HepG2 (cell line): ENCODE data around the gene DHRS12. TPM values are rescaled to one million over a fixed set of nuclear protein-coding genes. Genes with fewer than 3 reads are reported as not detected.

Experiments used
- ADNP ChIP-seq: sonication (generic); formaldehyde crosslinking; IDR thresholded peaks from 2 replicates; pipeline ENCODE4 v1.4.0; 2020; ENCODE audit warnings: missing genetic modification reagents
- ARID2 ChIP-seq: sonication (generic); formaldehyde crosslinking; IDR thresholded peaks from 2 replicates; pipeline ENCODE4 v1.8.1; 2022; ENCODE audit warnings: mild to moderate bottlenecking, missing genetic modification reagents, borderline replicate concordance
- ARNT ChIP-seq: fragments of 450-650 bp; IDR thresholded peaks from 2 replicates; pipeline ENCODE4 v1.6.1; 2017
- MAFG ChIP-seq: sonication (generic); formaldehyde crosslinking; IDR thresholded peaks from 2 replicates; pipeline ENCODE4 v1.5.1; 2020; ENCODE audit warnings: mild to moderate bottlenecking, missing genetic modification reagents
- NFATC3 ChIP-seq: sonication (generic); formaldehyde crosslinking; IDR thresholded peaks from 2 replicates; pipeline ENCODE4 v1.5.1; 2020; ENCODE audit warnings: mild to moderate bottlenecking, missing genetic modification reagents
- PTBP1 ChIP-seq: fragments of 200-400 bp; formaldehyde crosslinking; IDR thresholded peaks from 2 replicates; pipeline ENCODE4 v1.6.1; 2018; ENCODE audit warnings: low read length, low read depth; ENCODE audit not compliant: poor library complexity, severe bottlenecking
- SMAD1 ChIP-seq: sonication (generic); formaldehyde crosslinking; IDR thresholded peaks from 2 replicates; pipeline ENCODE4 v1.4.0; 2020; ENCODE audit warnings: missing genetic modification reagents, low read depth, mild to moderate bottlenecking, borderline replicate concordance
- SMC3 ChIP-seq: IDR thresholded peaks from 2 replicates; pipeline ENCODE4 v1.6.1; 2011; ENCODE audit warnings: low read length, improper control_type of control experiment
- ZNF616 ChIP-seq: sonication (generic); formaldehyde crosslinking; IDR thresholded peaks from 2 replicates; pipeline ENCODE4 v1.5.0; 2020; ENCODE audit warnings: low read depth, mild to moderate bottlenecking, missing genetic modification reagents
- ZNF776 ChIP-seq: sonication (generic); formaldehyde crosslinking; IDR thresholded peaks from 2 replicates; pipeline ENCODE4 v1.4.0; 2020; ENCODE audit warnings: mild to moderate bottlenecking, missing genetic modification reagents
- polyA plus RNA-seq, 8 experiments: library from polyadenylated mRNA; depleted of rRNA in 3 of 8; stranded (reverse) in 7 of 8; unstranded in 1 of 8; fragments of >200 nt; fragmentation: Illumina TruSeq in 4 of 8; extraction: Trizol in 4 of 8; gene quantifications; 2 replicates each; pipeline versions ENCODE4 v1.2.1 to v1.2.3, GENCODE V29; 2011 to 2016; ENCODE audit warnings: low read depth in 4 of 8, missing spikeins in 1 of 8, mixed read lengths in 1 of 8; ENCODE audit not compliant: insufficient read depth in 1 of 8
- total RNA-seq, 5 experiments: library from RNA; depleted of rRNA; stranded (reverse); fragments of >200 nt; fragmentation: Illumina TruSeq; extraction: Trizol; gene quantifications; 2 replicates each; pipeline ENCODE4 v1.2.3, GENCODE V29; 2016; ENCODE audit warnings: low read depth in 1 of 5
- TF ChIP-seq, protein P1 (sequence below): sonication (generic); formaldehyde crosslinking; IDR thresholded peaks from 2 replicates; pipeline ENCODE4 v1.8.0; 2022; ENCODE audit warnings: mild to moderate bottlenecking, missing genetic modification reagents, moderate library complexity
- TF ChIP-seq, protein P2 (sequence below): sonication (generic); formaldehyde crosslinking; IDR thresholded peaks from 2 replicates; pipeline ENCODE4 v1.9.0; 2022; ENCODE audit warnings: low read depth, missing genetic modification reagents
- TF ChIP-seq, protein P3 (sequence below): IDR thresholded peaks from 2 replicates; pipeline ENCODE4 v1.6.1; 2016; ENCODE audit warnings: missing genetic modification reagents, missing compliant biosample characterization
- TF ChIP-seq, protein P4 (sequence below): sonication (generic); formaldehyde crosslinking; IDR thresholded peaks from 2 replicates; pipeline ENCODE4 v1.5.0; 2020; ENCODE audit warnings: mild to moderate bottlenecking, missing genetic modification reagents, borderline replicate concordance
- TF ChIP-seq, protein P5 (sequence below), 2 experiments: sonication (generic) in 1 of 2; formaldehyde crosslinking in 1 of 2; IDR thresholded peaks; 2 replicates each; pipeline versions ENCODE4 v1.4.0 to v1.6.1; 2016 to 2020; ENCODE audit warnings: borderline replicate concordance in 1 of 2, low read depth in 1 of 2, mild to moderate bottlenecking in 1 of 2, missing genetic modification reagents in 1 of 2

DHRS12 gene
- total and polyA plus RNA-seq, 2 of the 13 experiments (the other 11 are each of a cell fraction or from before 2014, with no cell fraction given): 7.2 to 8.4 TPM

DNA sequence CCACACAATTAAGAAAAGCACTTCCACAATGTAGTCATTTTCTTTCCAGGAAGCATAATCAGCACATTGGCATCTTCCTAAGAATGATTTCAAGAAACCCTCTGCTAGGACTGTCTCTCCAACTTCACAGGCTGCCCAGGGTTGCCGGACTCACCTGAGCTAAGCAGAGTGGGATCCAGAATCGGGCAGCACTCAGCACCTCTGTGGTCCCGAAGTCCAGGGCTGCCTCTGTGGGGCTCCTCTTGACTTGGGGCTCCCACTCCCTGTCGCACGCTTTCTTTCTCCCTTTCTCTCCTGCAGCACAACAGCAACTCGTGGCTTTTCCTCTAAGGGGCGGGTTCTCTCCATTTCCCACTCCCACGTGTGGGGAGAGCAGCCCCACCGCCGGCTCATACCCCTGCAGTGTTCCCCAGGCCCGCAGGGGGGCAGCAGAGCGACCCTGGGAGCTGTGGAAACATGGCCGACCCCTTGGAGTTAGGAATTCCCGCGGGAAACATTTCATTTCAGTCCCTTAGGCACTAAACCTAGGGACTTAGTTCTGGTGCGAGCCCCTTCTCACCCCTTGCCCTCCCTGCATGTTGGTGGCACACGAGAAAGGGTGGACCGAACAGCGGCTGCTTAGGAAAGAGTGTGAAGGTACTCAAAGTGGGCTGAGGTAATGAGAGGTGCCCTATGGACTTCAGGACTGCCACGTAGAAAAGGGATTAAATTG lies 41.1 kb upstream of the DHRS12 start, which contains the start of gene TMEM272 (continued):
- TF ChIP-seq ARID2: no peak
- no peak for TF ChIP-seq NFATC3 (CRISPR knock-in tag)
- TF ChIP-seq, protein P1, sequence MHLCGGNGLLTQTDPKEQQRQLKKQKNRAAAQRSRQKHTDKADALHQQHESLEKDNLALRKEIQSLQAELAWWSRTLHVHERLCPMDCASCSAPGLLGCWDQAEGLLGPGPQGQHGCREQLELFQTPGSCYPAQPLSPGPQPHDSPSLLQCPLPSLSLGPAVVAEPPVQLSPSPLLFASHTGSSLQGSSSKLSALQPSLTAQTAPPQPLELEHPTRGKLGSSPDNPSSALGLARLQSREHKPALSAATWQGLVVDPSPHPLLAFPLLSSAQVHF: no peak
- no peak for TF ChIP-seq ZNF776 (CRISPR knock-in tag)
- no peak for TF ChIP-seq ZNF616
- no peak for TF ChIP-seq MAFG (CRISPR knock-in tag)
- TF ChIP-seq, protein P2, sequence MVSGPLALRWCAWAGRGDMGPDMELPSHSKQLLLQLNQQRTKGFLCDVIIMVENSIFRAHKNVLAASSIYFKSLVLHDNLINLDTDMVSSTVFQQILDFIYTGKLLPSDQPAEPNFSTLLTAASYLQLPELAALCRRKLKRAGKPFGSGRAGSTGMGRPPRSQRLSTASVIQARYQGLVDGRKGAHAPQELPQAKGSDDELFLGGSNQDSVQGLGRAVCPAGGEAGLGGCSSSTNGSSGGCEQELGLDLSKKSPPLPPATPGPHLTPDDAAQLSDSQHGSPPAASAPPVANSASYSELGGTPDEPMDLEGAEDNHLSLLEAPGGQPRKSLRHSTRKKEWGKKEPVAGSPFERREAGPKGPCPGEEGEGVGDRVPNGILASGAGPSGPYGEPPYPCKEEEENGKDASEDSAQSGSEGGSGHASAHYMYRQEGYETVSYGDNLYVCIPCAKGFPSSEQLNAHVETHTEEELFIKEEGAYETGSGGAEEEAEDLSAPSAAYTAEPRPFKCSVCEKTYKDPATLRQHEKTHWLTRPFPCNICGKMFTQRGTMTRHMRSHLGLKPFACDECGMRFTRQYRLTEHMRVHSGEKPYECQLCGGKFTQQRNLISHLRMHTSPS (CRISPR knock-in tag): no peak
- no peak for TF ChIP-seq SMC3
- TF ChIP-seq, protein P3, sequence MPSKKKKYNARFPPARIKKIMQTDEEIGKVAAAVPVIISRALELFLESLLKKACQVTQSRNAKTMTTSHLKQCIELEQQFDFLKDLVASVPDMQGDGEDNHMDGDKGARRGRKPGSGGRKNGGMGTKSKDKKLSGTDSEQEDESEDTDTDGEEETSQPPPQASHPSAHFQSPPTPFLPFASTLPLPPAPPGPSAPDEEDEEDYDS: no peak
- no peak for TF ChIP-seq ADNP (CRISPR knock-in tag)
- TF ChIP-seq PTBP1: no peak
- TF ChIP-seq, protein P4, sequence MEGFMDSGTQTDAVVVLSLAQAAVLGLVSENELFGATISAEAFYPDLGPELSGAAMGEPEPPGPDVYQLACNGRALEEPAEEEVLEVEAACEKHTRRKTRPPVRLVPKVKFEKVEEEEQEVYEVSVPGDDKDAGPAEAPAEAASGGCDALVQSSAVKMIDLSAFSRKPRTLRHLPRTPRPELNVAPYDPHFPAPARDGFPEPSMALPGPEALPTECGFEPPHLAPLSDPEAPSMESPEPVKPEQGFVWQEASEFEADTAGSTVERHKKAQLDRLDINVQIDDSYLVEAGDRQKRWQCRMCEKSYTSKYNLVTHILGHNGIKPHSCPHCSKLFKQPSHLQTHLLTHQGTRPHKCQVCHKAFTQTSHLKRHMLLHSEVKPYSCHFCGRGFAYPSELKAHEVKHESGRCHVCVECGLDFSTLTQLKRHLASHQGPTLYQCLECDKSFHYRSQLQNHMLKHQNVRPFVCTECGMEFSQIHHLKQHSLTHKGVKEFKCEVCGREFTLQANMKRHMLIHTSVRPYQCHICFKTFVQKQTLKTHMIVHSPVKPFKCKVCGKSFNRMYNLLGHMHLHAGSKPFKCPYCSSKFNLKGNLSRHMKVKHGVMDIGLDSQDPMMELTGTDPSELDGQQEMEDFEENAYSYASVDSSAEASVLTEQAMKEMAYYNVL (CRISPR knock-in tag): no peak
- no peak for TF ChIP-seq ARNT
- TF ChIP-seq, protein P5, sequence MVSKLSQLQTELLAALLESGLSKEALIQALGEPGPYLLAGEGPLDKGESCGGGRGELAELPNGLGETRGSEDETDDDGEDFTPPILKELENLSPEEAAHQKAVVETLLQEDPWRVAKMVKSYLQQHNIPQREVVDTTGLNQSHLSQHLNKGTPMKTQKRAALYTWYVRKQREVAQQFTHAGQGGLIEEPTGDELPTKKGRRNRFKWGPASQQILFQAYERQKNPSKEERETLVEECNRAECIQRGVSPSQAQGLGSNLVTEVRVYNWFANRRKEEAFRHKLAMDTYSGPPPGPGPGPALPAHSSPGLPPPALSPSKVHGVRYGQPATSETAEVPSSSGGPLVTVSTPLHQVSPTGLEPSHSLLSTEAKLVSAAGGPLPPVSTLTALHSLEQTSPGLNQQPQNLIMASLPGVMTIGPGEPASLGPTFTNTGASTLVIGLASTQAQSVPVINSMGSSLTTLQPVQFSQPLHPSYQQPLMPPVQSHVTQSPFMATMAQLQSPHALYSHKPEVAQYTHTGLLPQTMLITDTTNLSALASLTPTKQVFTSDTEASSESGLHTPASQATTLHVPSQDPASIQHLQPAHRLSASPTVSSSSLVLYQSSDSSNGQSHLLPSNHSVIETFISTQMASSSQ (IDR thresholded peaks at IDR 0.05; ENCODE audit: low read depth): no peak
- TF ChIP-seq, protein P5 (CRISPR knock-in tag; IDR thresholded peaks at IDR 0.05; ENCODE audit: borderline replicate concordance): no peak
- TF ChIP-seq SMAD1 (CRISPR knock-in tag): no peak
